ENCODE results near the gene AFAP1L1.

AFAP1L1 gene

DNA sequence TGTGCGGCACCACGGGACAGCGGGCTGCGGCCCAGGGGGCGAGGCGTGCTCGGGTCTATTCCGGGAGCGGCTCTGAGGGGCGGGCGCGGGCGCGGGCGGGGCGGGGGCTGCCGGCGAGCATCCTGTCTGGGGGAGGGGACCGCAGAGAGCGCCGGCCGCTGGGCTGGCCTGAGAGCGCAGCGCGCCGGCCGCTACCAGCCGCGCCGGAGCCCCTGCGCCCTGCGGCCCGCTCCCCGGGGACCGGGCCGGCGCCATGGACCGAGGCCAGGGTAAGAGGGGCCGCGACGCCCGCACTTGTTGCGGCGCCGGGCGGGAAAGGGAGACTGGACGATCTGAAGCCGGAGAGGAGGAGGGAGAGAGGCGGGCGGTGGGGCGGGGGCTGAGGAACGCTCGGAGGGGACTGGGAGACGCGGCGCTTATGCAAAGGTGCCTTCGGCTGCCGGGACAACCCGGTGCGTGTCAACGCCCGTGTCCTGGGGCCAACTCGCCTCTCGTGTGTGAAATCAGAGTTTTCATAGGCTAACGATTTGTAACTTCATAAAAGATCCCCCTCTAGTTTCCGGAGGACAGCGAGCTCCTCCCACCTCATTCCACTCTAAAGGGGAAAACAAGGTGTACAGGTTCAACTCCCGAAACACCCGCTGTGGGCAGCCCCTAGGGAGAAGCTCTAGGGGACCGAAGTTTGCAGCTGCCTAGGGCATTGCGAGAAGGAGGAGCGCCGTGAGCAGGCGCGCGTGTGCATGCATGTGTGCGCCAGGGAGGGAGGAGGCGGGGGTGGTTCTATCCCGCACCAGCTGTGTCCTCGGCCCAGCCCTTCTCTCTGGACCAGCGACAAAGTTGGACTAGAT is at the start of gene AFAP1L1:
Gene AFAP1L1 (plus strand): TSS at position 144 of the 848 bp plus-strand sequence. CDS start 110 bp downstream, at position 254.
- DNase-seq, result no peak

DNA sequence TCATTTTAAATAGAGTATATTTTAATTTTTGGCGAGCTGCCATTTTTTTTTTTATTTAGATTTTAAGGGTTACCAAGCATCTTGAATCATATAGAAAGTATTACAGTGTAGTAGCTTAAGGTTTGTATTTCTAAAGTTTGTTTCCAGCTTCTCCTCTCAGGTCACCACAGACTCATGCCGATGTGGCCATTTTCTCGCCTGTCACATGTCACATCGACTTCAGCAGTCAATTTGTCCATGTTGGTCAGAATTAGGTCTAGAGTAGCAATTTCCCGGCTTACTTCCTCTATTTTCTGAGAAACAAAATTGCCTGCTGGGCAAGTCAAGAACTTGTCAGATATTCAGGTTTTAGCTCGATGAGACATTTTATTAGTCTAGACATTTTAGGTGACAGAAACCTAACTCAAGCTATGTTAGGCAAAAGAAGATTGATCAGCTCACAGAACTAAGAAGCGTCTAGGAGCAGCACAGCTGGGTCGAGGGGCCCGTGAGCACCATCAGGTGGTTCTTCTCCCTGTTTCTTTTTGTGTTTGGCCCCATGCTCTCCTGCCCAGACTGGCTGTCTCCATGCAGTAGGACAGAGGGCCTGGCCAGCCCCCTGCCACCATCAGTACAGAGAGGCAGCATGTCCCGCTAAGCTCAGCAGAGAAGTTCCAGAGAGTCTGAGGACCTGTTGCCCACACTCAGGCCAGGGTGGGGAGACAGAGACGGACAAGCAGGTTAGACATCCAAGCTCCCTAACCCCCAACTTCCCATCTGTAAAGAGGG is 48.4 kb upstream of the AFAP1L1 start:
- DNase-seq, result no peak

DNA sequence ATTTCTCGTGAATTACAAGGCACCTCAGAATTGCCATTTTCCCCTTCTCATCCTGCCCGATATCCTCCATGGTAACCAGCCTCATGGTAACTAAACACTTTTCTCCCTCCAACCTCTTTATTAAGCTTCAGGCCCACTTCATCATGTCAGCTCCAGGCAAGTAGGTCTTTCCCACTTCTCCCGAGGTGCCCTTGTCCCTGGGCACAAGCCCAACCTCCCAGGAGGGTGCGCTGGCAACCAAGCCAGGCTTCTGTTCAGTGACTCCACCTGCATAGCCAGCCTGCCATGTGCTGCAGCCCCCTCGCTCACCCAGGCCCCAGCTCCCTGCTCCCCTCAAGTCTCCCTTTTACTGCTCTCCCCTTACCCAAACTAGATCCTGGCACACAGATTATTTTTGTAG is 47.4 kb upstream of the AFAP1L1 start:
- DNase-seq, result no peak

GRCh38 chr5:149227168-149227826 is 44.4 kb upstream of the AFAP1L1 start:
- no peak for DNase-seq

DNA sequence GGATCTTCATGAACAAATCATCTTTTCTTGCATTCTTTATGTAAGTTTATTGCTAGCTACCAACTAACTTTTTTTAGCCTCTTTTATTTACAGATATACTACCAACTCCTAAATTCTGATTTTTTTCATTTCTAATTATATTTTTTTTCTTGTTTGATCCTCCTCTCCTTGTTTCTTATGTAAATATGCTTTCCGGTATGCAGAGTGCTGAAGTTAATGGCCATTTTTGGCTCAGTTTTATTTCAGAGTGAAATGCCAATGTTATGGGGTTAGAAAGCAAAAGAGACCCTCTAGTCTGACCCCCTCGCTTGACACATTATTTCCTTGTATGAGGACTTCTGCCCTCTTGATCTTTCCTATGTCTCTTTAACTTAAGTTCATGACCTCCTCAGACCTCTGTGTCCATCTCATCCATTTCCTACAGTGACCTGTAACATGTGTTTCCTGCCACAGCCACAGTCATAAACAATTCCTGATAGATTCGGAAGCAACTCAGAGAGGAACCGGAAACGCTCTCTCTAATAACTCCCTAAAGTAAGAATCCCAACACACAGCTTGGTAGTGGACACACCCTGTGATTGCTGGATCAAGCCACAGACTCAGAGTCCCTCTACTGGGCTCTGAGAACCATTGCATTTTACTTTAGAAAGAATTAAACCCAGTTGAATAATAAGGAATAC is 42.9 kb upstream of the AFAP1L1 start:
- DNase-seq, result no peak

DNA sequence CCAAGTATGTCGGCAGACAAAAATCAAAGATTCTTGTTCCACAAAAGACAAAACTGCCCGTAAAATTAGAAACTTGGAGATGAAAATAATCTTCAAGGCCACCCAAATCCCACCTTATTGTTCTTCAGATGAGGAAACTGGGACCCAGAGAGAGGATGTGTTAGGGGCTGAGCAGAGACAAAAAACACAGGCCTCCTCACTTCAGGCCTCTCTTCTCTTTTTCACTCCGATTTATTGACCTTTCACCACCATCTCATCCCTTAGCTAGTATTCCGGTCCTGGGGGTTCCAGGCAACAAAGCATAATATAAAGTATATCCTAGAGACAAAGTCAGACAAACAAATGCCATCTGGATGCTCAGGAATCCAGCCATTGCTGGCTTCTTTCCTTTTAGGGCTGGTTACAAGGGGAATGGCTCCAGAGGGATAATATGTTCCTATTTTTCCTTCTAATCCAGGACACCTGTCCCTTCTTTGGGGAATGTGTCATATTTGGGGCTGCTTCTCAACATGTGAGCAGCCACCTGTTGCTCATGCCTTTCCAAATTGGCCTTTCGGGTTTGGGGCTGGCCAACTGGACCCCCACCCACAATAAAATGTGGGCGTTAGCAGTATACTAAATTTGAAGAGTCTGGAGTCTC is 42.2 kb upstream of the AFAP1L1 start:
- DNase-seq, result no peak

GRCh38 chr5:149235841-149236240 is 35.8 kb upstream of the AFAP1L1 start:
- DNase-seq, result no peak

DNA sequence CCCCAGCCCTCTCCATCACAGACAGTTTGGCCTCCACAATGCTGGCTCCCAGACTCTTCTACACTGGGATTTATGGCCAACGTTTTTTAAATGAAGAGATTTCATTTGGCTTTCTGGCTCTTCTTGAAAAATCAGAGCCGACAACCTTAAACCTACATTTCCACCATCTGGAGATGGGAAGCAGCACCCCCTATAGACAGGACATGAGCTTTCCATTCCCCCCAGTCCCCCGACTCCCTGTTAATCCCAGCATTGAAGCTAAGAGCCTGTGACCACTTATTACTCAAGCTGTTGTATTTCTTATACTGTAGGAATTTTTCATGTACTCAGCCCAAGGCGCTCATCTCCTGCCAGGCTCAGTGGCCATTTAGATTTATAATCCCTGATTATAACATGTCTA is 34.0 kb upstream of the AFAP1L1 start:
- no peak for DNase-seq

GRCh38 chr5:149238540-149238939 is 33.1 kb upstream of the AFAP1L1 start:
- no peak for DNase-seq

DNA sequence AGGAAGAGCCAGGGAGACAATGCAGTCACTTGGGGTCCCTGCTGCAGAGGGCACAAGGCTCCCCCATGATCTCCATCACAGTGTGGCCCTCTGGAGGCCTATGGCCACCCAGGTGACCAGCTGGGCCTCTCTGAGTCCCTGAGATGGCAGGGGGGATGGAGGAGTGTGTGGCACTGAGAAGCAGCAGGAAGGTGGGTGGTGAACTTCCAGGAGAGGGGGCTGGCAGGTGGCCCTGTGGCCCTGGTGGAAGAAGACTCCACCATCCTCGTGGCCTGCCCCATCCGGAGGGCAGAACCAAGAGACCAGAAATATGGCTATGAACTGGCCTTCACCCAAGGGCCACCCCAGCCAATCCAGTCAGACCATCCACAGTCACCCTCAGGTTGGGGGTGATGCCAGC is 31.7 kb upstream of the AFAP1L1 start:
- no peak for DNase-seq

DNA sequence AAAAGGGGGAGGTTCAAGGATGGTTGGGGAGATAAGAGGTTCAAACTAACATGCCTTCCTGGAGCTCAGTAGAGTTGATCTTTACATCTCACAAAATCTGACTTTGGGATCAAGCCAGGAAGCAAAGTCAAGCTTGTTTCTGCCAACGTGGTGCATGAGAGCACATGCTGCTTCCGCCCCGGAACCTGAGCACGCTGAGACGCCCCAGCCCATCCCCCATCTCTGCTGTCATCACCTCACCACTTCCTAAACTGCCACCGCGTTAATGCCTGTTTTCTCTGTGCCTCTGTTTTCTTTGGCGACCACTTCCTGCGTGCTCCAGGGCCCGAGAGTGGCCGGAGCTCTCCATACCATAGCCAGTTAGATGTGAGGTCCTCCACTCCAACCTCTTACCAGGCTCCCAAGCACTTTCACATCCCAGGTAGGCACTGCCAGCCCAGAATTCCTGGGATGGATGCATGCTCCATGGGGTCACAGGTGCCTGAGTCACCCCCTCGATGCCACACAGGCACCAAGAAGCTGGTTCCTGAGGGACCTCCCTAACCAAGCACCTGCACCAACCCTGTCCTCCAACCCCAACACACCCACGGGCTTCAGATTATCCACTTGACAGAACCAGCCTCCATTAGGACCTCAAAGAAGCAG is 31.2 kb upstream of the AFAP1L1 start:
- DNase-seq, result no peak

- DNase-seq, result no peak
Measured at GRCh38 chr5:149242339-149242738, 29.3 kb upstream of the AFAP1L1 start.

DNA sequence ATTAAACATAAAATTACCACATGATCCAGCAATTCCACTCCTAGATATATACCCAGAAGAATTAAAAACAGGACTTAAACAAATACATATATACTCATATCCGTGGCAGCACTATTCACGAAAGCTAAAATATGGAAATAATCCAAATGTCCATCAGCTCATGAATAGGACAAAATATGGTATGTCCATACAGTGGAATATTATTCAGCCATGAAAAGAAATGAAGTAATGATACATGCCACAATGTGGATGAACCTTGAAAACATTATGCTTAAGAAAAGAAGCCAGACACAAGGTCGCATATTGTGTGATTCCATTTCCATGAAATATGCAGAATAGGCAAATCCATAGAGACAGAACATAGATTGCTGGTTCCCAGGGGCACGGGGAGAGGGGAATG is 24.8 kb upstream of the AFAP1L1 start:
- DNase-seq, result no peak

DNA sequence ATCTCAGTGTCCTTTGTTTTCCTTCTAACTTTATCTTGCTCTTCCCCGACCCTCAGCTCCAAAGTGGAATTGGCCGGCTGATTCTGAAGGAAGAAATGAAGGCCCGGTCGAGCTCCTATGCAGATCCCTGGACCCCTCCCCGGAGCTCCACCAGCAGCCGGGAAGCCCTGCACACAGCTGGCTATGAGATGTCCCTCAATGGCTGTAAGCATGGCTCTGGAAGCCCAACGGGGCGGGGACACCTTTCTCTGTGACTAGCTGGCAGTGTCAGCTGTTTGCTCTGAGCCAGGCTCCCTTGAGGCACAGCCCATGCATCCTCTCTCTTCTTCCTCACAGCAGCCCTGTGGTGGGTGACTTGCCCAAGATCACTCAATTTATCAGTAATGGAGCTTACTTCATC is 23.9 kb upstream of the AFAP1L1 start:
- DNase-seq, result no peak

- no peak for DNase-seq
Measured at GRCh38 chr5:149251546-149251945, 20.1 kb upstream of the AFAP1L1 start.

- DNase-seq, result no peak
Measured at GRCh38 chr5:149254506-149254905, 17.2 kb upstream of the AFAP1L1 start.

DNA sequence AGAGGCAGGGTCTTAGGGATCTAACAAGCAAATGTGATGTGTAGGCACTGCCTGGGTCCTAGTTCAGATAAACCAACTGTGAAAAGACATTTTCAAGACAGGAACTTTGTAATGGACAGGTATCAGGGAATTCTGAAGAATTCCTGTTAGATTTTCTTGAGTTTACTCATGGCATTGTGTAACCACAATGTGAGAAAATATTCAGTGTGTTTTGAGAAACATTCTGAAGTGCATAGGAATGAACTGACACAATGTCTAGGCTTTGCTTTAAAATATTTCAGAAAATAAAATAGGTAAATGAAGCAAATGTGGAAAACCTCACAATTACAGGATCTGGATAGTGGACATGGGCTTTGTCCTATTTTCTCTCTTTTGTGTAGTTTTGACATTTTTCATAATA is 15.2 kb upstream of the AFAP1L1 start:
- DNase-seq, result no peak

GRCh38 chr5:149257131-149257530 is 14.5 kb upstream of the AFAP1L1 start:
- no peak for DNase-seq

- no peak for DNase-seq
Measured at GRCh38 chr5:149257889-149258705, 13.6 kb upstream of the AFAP1L1 start.

GRCh38 chr5:149260761-149261160 is 10.9 kb upstream of the AFAP1L1 start:
- DNase-seq, result no peak

GRCh38 chr5:149261246-149261645 is 10.4 kb upstream of the AFAP1L1 start:
- DNase-seq, result no peak
